WTC11 (cell line): ENCODE data around the gene PLAAT3. TPM values are rescaled to one million over a fixed set of nuclear protein-coding genes. Genes with fewer than 3 reads are reported as not detected.
A peak's percentile ranks its signal among the peaks of the same experiment; 100 is the strongest.

Experiments
- ATAC-seq: fragments of 200-7000 bp; cut with Tn5 transposase; 2 replicates; pipeline ENCODE4 v1.10.0; 2021; ENCODE audit warnings: mild to moderate bottlenecking, moderate library complexity
- CTCF ChIA-PET: fragments of 300-600 bp; sonication (Branson Sonifier 250); formaldehyde crosslinking; loops from one replicate; lab custom pipeline; 2021; ENCODE audit warnings: antibody characterized with exemption; lab: Charles Lee
- POLR2A ChIA-PET: fragments of 350-600 bp; sonication (Branson Sonifier 250); formaldehyde crosslinking; loops from one replicate; lab custom pipeline; 2021; ENCODE audit warnings: antibody characterized with exemption; lab: Charles Lee
- DNase-seq: peaks from one replicate; pipeline ENCODE4 v3.0.0; 2021; ENCODE audit warnings: low spot score
- H3K27ac Mint-ChIP-seq: 2 replicates; pipeline ENCODE4 v1.8.0; 2021; ENCODE audit warnings: mixed read lengths
- H3K27me3 Mint-ChIP-seq: 2 replicates; pipeline ENCODE4 v1.8.0; 2021; ENCODE audit warnings: low read depth, mild to moderate bottlenecking, moderate library complexity, mixed read lengths
- H3K36me3 Mint-ChIP-seq: 2 replicates; pipeline ENCODE4 v1.8.0; 2021; ENCODE audit warnings: mixed read lengths
- H3K4me1 Mint-ChIP-seq: 2 replicates; pipeline ENCODE4 v1.8.0; 2022; ENCODE audit warnings: mixed read lengths
- H3K4me3 Mint-ChIP-seq: 2 replicates; pipeline ENCODE4 v1.8.0; 2021; ENCODE audit warnings: mild to moderate bottlenecking, moderate library complexity, mixed read lengths
- H3K9me3 Mint-ChIP-seq: 2 replicates; pipeline ENCODE4 v1.8.0; 2021; ENCODE audit warnings: mixed read lengths
- CREB1 ChIP-seq: sonication (generic); formaldehyde crosslinking; IDR thresholded peaks from 2 replicates; pipeline ENCODE4 v1.8.0; 2023; ENCODE audit warnings: mild to moderate bottlenecking, missing genetic modification reagents
- ELF4 ChIP-seq: sonication (generic); formaldehyde crosslinking; IDR thresholded peaks from 2 replicates; pipeline ENCODE4 v1.8.1; 2022; ENCODE audit warnings: low read depth, mild to moderate bottlenecking, moderate library complexity, missing genetic modification reagents
- EMX1 ChIP-seq: fragments of 250-450 bp; sonication (Bioruptor Pico); IDR thresholded peaks from 2 replicates; pipeline ENCODE4 v1.8.0; 2021; ENCODE audit warnings: mild to moderate bottlenecking
- HMGA2 ChIP-seq: fragments of 250-450 bp; sonication (Bioruptor Pico); IDR thresholded peaks from 2 replicates; pipeline ENCODE4 v1.4.0; 2021; ENCODE audit warnings: mild to moderate bottlenecking, moderate library complexity
- KAT7 ChIP-seq: sonication (generic); formaldehyde crosslinking; IDR thresholded peaks from 2 replicates; pipeline ENCODE4 v1.8.1; 2023; ENCODE audit warnings: missing genetic modification reagents, mild to moderate bottlenecking, borderline replicate concordance
- MXD4 ChIP-seq: fragments of 250-450 bp; sonication (Bioruptor Pico); IDR thresholded peaks from 2 replicates; pipeline ENCODE4 v1.8.0; 2021; ENCODE audit warnings: mild to moderate bottlenecking, moderate library complexity, borderline replicate concordance
- MYBL2 ChIP-seq: sonication (generic); formaldehyde crosslinking; IDR thresholded peaks from 2 replicates; pipeline ENCODE4 v1.8.1; 2023; ENCODE audit warnings: mild to moderate bottlenecking, moderate library complexity, missing genetic modification reagents
- NR2C2 ChIP-seq: sonication (generic); formaldehyde crosslinking; IDR thresholded peaks from 2 replicates; pipeline ENCODE4 v1.8.0; 2022; ENCODE audit warnings: mild to moderate bottlenecking, missing genetic modification reagents
- NR3C1 ChIP-seq: sonication (generic); formaldehyde crosslinking; conservative IDR thresholded peaks from 2 replicates; pipeline ENCODE4 v1.8.1; 2023; ENCODE audit warnings: low read depth, mild to moderate bottlenecking, missing genetic modification reagents
- SMAD4 ChIP-seq: sonication (generic); formaldehyde crosslinking; IDR thresholded peaks from 2 replicates; pipeline ENCODE4 v1.8.0; 2022; ENCODE audit warnings: mild to moderate bottlenecking, missing genetic modification reagents
- SP1 ChIP-seq: sonication (generic); formaldehyde crosslinking; conservative IDR thresholded peaks from 2 replicates; pipeline ENCODE4 v1.8.1; 2022; ENCODE audit warnings: missing genetic modification reagents
- TCF7 ChIP-seq: sonication (generic); formaldehyde crosslinking; IDR thresholded peaks from 2 replicates; pipeline ENCODE4 v1.8.0; 2022; ENCODE audit warnings: mild to moderate bottlenecking, low read depth, missing genetic modification reagents, moderate library complexity
- TEAD1 ChIP-seq: sonication (generic); formaldehyde crosslinking; IDR thresholded peaks from 2 replicates; pipeline ENCODE4 v1.8.0; 2022; ENCODE audit warnings: mild to moderate bottlenecking, missing genetic modification reagents
- TEAD4 ChIP-seq: sonication (generic); formaldehyde crosslinking; IDR thresholded peaks from 2 replicates; pipeline ENCODE4 v1.8.0; 2022; ENCODE audit warnings: mild to moderate bottlenecking, missing genetic modification reagents
- TP53 ChIP-seq: sonication (generic); formaldehyde crosslinking; IDR thresholded peaks from 2 replicates; pipeline ENCODE4 v1.8.1; 2023; ENCODE audit warnings: mild to moderate bottlenecking, missing genetic modification reagents
- ZNF416 ChIP-seq: fragments of 250-450 bp; sonication (Bioruptor Pico); IDR thresholded peaks from 2 replicates; pipeline ENCODE4 v1.9.0; 2021; ENCODE audit warnings: mild to moderate bottlenecking, inconsistent platforms
- ZNF423 ChIP-seq: fragments of 250-450 bp; sonication (Bioruptor Pico); IDR thresholded peaks from 2 replicates; pipeline ENCODE4 v2.1.2; 2022; ENCODE audit warnings: mild to moderate bottlenecking, moderate library complexity
- total RNA-seq: library from RNA; stranded (reverse); gene quantifications from 3 replicates; pipeline ENCODE4 v1.2.3, GENCODE V29; 2021
- TF ChIP-seq, protein P1 (sequence below): fragments of 250-450 bp; sonication (Bioruptor Pico); IDR thresholded peaks from 2 replicates; pipeline ENCODE4 v1.8.0; 2021; ENCODE audit warnings: mild to moderate bottlenecking
- TF ChIP-seq, protein P2 (sequence below): sonication (generic); formaldehyde crosslinking; conservative IDR thresholded peaks from 2 replicates; pipeline ENCODE4 v1.8.1; 2022; ENCODE audit warnings: mild to moderate bottlenecking, missing genetic modification reagents
- TF ChIP-seq, protein P3 (sequence below): sonication (generic); formaldehyde crosslinking; IDR thresholded peaks from 2 replicates; pipeline ENCODE4 v1.8.0; 2022; ENCODE audit warnings: mild to moderate bottlenecking, missing genetic modification reagents
- TF ChIP-seq, protein P4 (sequence below): fragments of 250-450 bp; sonication (Bioruptor Pico); IDR thresholded peaks from 2 replicates; pipeline ENCODE4 v1.9.0; 2021; ENCODE audit warnings: mild to moderate bottlenecking

The PLAAT3 gene
- total RNA-seq, 1 experiment from 2014 or later, result 160 TPM

DNA sequence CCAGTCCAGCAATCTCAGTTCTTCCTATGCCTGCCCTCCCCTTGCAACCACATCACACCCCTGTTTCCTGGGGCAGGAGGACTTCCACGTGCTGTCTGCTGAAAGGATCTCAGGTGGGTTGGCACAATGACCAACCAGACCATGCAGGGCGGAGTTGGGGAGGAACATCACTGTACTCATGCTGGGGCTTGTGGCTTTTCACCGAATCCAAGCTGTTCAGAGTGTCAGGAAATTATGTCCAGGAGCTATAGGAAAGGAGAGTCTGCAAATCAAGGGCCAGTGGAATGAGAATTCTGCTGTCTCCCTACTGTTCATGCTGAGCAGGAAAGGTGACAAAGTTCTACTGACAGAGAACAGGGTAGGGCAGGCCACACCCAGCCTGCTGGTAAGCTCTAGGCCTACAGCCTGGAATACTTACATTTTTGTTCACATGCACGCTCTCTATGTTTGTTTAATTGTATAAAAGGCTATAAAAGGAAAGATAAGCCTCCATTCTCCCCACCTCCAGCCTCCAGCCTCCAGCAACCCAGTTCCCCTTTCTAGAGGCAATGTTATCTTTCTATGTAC, 49.4 kb downstream of the PLAAT3 start:
- H3K4me1 Mint-ChIP-seq, result peaks cover 25% of the 10 kb centered on the region
- H3K27ac Mint-ChIP-seq, result no peak overlapping the region; the same call in 1 of the 2 replicates
- H3K9me3 Mint-ChIP-seq, result peaks cover 4% of the 10 kb centered on the region; the same call in 1 of the 2 replicates
- CTCF ChIA-PET, result no interaction called here
- H3K27me3 Mint-ChIP-seq, result no peaks in the 10 kb centered on the region; the same call in 1 of the 2 replicates
- no peak overlapping the region for H3K4me3 Mint-ChIP-seq
- no peak for ATAC-seq
- no peaks in the 10 kb centered on the region for H3K36me3 Mint-ChIP-seq
- no peak for DNase-seq
- POLR2A ChIA-PET, result no interaction called here
- no peak for TF ChIP-seq TEAD4 (CRISPR knock-in tag)
- no peak for TF ChIP-seq SP1
- TF ChIP-seq CREB1, result no peak
- no peak for TF ChIP-seq EMX1 (CRISPR knock-in tag)
- no peak for TF ChIP-seq TEAD1 (CRISPR knock-in tag)
- TF ChIP-seq, protein P1, sequence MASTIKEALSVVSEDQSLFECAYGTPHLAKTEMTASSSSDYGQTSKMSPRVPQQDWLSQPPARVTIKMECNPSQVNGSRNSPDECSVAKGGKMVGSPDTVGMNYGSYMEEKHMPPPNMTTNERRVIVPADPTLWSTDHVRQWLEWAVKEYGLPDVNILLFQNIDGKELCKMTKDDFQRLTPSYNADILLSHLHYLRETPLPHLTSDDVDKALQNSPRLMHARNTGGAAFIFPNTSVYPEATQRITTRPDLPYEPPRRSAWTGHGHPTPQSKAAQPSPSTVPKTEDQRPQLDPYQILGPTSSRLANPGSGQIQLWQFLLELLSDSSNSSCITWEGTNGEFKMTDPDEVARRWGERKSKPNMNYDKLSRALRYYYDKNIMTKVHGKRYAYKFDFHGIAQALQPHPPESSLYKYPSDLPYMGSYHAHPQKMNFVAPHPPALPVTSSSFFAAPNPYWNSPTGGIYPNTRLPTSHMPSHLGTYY (CRISPR knock-in tag), result no peak
- no peak for TF ChIP-seq TP53
- no peak for TF ChIP-seq HMGA2 (CRISPR knock-in tag)
- TF ChIP-seq, protein P2, sequence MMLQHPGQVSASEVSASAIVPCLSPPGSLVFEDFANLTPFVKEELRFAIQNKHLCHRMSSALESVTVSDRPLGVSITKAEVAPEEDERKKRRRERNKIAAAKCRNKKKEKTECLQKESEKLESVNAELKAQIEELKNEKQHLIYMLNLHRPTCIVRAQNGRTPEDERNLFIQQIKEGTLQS (CRISPR knock-in tag), result no peak
- TF ChIP-seq, protein P3, sequence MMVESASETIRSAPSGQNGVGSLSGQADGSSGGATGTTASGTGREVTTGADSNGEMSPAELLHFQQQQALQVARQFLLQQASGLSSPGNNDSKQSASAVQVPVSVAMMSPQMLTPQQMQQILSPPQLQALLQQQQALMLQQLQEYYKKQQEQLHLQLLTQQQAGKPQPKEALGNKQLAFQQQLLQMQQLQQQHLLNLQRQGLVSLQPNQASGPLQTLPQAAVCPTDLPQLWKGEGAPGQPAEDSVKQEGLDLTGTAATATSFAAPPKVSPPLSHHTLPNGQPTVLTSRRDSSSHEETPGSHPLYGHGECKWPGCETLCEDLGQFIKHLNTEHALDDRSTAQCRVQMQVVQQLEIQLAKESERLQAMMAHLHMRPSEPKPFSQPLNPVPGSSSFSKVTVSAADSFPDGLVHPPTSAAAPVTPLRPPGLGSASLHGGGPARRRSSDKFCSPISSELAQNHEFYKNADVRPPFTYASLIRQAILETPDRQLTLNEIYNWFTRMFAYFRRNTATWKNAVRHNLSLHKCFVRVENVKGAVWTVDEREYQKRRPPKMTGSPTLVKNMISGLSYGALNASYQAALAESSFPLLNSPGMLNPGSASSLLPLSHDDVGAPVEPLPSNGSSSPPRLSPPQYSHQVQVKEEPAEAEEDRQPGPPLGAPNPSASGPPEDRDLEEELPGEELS (CRISPR knock-in tag), result no peak
- TF ChIP-seq ZNF416, result no peak
- TF ChIP-seq MYBL2, result no peak

DNA sequence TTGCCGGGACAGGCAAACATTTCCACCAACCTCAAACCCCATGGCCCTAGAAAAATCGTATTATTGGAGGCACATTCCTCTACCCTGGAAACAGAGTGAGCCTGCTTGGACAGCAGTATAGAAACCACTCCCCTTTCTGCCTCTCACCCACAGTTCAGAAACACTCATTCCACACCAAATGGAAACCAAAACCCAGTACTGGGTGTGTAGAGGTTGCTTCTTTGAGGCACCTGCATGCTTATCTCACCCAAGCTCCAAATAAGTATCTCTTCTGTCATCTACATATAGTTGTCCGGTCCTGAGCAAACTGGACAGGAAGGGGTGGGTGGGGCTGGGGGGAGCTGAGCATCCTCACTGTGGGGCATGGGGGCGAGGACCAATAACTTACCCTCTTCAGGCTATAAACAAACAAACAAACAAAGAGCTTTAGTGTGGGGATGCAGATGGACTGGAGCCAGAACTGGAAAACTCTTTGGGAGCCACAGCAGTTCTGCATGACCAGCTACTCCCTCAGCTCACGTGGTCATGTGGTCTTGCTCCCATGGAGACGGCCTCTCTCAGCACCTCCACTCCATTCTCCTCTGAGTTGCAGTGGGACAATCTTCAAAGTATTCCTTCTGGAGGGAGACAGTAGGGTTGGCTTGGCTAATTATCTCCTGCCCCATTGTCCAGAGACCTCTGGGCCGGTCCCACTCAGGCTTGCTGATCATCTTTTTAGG, 50.0 kb downstream of the PLAAT3 start:
- Mint-ChIP-seq H3K9me3 (peaks cover 4% of the 10 kb centered on the region; the same call in 1 of the 2 replicates), H3K4me1 (peaks cover 27% of the 10 kb centered on the region)
- TF ChIP-seq NR2C2, result no peak
- TF ChIP-seq KAT7 (CRISPR knock-in tag), result no peak
- TF ChIP-seq, all 79 proteins: peak for 0
- Mint-ChIP-seq H3K4me3 (no peak overlapping the region), H3K36me3 (no peaks in the 10 kb centered on the region), H3K27ac (no peak overlapping the region), H3K27me3 (no peaks in the 10 kb centered on the region; the same call in 1 of the 2 replicates)
- CTCF ChIA-PET, result interaction anchor here (0.7 kb wide), 1 partner anchor 351 kb away, joined by 3 read pairs; no protein-coding TSS in a partner anchor
- no peak for ATAC-seq
- DNase-seq, result no peak
- POLR2A ChIA-PET, result no interaction called here

DNA sequence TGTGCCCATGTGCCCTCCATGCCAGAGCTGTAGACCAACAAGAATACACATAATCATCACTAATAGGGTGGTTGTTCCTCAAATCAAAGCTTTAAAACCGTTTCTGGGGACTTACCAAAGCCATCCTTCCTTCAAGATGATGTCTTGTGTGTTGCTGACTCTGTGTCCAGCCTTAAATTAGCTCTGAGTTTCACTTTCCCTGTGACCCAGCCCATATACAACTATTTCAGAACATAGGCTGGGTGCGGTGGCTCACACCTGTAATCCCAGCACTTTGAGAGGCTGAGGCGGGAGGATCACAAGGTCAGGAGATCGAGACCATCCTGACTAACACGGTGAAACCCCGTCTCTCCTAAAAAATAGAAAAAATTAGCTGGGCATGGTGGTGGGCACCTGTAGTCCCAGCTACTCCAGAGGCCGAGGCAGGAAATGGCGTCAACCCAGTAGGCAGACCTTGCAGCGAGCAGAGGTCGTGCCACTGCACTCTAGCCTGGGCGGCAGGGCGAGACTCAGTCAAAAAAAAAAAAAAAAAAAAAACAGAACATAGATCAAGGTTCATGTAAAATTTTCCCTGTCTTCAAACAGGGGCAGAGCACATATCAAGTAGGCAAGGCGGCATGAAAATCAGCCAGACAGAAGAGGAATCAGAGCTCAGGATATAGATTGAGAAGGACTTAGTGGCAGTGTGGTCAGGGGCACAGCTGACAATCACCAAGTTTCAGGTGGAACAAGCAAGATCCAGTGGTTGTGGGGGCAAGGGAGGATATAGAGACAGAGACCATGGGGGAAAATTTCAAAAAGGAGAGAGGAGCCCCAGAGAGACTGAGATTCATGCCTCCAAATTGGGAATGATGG, 50.8 kb downstream of the PLAAT3 start, which contains the start of gene PLAAT2:
TSS of gene PLAAT2 (minus strand) at position 179 of the 855 bp plus-strand sequence. CDS start at position 124, 55 bp downstream.
- H3K4me3 Mint-ChIP-seq, result no peak within 1 kb of the TSS
- no peak within 1 kb of the TSS; the same call in 1 of the 2 replicates for H3K27ac Mint-ChIP-seq
- DNase-seq (peak; percentile 2), ATAC-seq (no peak)
- H3K4me1 Mint-ChIP-seq, result peaks cover 27% of the 10 kb centered on the region
- no peaks in the 10 kb centered on the region for H3K36me3 Mint-ChIP-seq
- H3K27me3 Mint-ChIP-seq, result peaks cover 2% of the 10 kb centered on the region
- peaks cover 4% of the 10 kb centered on the region; the same call in 1 of the 2 replicates for H3K9me3 Mint-ChIP-seq
- CTCF ChIA-PET, result interaction anchor here (0.7 kb wide), 1 partner anchor 350 kb away, joined by 3 read pairs; no protein-coding TSS in a partner anchor
- TF ChIP-seq ZNF423, result no peak
- TF ChIP-seq HMGA2 (CRISPR knock-in tag), result no peak
- TF ChIP-seq, protein P2 (CRISPR knock-in tag), result no peak
- TF ChIP-seq SMAD4 (CRISPR knock-in tag), result no peak
- TF ChIP-seq ELF4, result no peak
- TF ChIP-seq MXD4, result no peak
- no peak for TF ChIP-seq NR3C1 (CRISPR knock-in tag)
- TF ChIP-seq, protein P4, sequence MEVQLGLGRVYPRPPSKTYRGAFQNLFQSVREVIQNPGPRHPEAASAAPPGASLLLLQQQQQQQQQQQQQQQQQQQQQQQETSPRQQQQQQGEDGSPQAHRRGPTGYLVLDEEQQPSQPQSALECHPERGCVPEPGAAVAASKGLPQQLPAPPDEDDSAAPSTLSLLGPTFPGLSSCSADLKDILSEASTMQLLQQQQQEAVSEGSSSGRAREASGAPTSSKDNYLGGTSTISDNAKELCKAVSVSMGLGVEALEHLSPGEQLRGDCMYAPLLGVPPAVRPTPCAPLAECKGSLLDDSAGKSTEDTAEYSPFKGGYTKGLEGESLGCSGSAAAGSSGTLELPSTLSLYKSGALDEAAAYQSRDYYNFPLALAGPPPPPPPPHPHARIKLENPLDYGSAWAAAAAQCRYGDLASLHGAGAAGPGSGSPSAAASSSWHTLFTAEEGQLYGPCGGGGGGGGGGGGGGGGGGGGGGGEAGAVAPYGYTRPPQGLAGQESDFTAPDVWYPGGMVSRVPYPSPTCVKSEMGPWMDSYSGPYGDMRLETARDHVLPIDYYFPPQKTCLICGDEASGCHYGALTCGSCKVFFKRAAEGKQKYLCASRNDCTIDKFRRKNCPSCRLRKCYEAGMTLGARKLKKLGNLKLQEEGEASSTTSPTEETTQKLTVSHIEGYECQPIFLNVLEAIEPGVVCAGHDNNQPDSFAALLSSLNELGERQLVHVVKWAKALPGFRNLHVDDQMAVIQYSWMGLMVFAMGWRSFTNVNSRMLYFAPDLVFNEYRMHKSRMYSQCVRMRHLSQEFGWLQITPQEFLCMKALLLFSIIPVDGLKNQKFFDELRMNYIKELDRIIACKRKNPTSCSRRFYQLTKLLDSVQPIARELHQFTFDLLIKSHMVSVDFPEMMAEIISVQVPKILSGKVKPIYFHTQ, result no peak
- TF ChIP-seq TCF7 (CRISPR knock-in tag), result no peak
- TF ChIP-seq, all 79 proteins: peak for 0
- POLR2A ChIA-PET, result no interaction called here
